Smooth muscle cell of the brain vasculature (primary cell): ENCODE measurements around the gene GIMAP5.

ENCODE experiments used
- DNase-seq: peaks from one replicate; pipeline ENCODE4 v3.0.0-alpha.2; 2012; ENCODE audit warnings: low read depth, low spot score

Gene GIMAP5

GRCh38 chr7:150737265-150738055 is at the start of gene GIMAP5:
Gene GIMAP5 (plus strand): TSS chr7:150737418. CDS start chr7:150740885, 3,467 bp downstream.
- DNase-seq: no peak

GRCh38 chr7:150688630-150689029 is 48.6 kb upstream of the GIMAP5 start:
- DNase-seq: no peak

GRCh38 chr7:150695654-150696053 is 41.6 kb upstream of the GIMAP5 start:
- DNase-seq: no peak

- no peak for DNase-seq
Measured at GRCh38 chr7:150703209-150703608, 34.0 kb upstream of the GIMAP5 start.

- DNase-seq: no peak
Measured at GRCh38 chr7:150715293-150715692, 21.9 kb upstream of the GIMAP5 start.

- no peak for DNase-seq
Measured at GRCh38 chr7:150715738-150716137, 21.5 kb upstream of the GIMAP5 start.

GRCh38 chr7:150716368-150716767 is 20.9 kb upstream of the GIMAP5 start, which contains the start of gene GIMAP1:
Gene GIMAP1 (plus strand): TSS chr7:150716613. CDS start chr7:150719048, 2,435 bp downstream.
- no peak for DNase-seq

GRCh38 chr7:150716939-150717338 is 20.3 kb upstream of the GIMAP5 start:
- no peak for DNase-seq

- no peak for DNase-seq
Measured at GRCh38 chr7:150717814-150718420, 19.3 kb upstream of the GIMAP5 start.

- no peak for DNase-seq
Measured at GRCh38 chr7:150719436-150719835, 17.8 kb upstream of the GIMAP5 start.

- no peak for DNase-seq
Measured at GRCh38 chr7:150719960-150720891, 17.0 kb upstream of the GIMAP5 start.

GRCh38 chr7:150721970-150722373 is 15.2 kb upstream of the GIMAP5 start:
- DNase-seq: no peak

GRCh38 chr7:150722431-150722931 is 14.7 kb upstream of the GIMAP5 start:
- no peak for DNase-seq

- no peak for DNase-seq
Measured at GRCh38 chr7:150723467-150723866, 13.8 kb upstream of the GIMAP5 start.

GRCh38 chr7:150727381-150727780 is 9.8 kb upstream of the GIMAP5 start:
- DNase-seq: no peak

GRCh38 chr7:150728011-150728410 is 9.2 kb upstream of the GIMAP5 start:
- DNase-seq: no peak

- no peak for DNase-seq
Measured at GRCh38 chr7:150728609-150729008, 8.6 kb upstream of the GIMAP5 start.

- DNase-seq: no peak
Measured at GRCh38 chr7:150731916-150732315, 5.3 kb upstream of the GIMAP5 start.

GRCh38 chr7:150732786-150733481 is 4.3 kb upstream of the GIMAP5 start:
- no peak for DNase-seq

GRCh38 chr7:150733482-150734095 is 3.6 kb upstream of the GIMAP5 start:
- DNase-seq: no peak

GRCh38 chr7:150734254-150734653 is 3.0 kb upstream of the GIMAP5 start:
- DNase-seq: no peak
